K562 (cell line): ENCODE results near the gene GART. TPM values are rescaled to one million over a fixed set of nuclear protein-coding genes. Genes with fewer than 3 reads are reported as not detected.
A peak's percentile ranks its signal among the peaks of the same experiment; 100 is the strongest.

Source experiments
- ATAC-seq: fragments of 200-7000 bp; cut with Tn5 transposase; 3 replicates; pipeline ENCODE4 v1.9.1; 2020; ENCODE audit warnings: moderate library complexity
- BruUV-seq: library from RNA; stranded (reverse); fragments of 400-500 nt; replicated peaks from 2 replicates; lab custom pipeline; 2021; lab: Mats Ljungman, UMichigan
- CTCF ChIA-PET: fragments of 300-600 bp; formaldehyde crosslinking; extraction: SDS; loops from one replicate; lab custom pipeline; 2021; ENCODE audit warnings: low intra/inter-chr PET ratio; lab: Yijun Ruan, JAX
- POLR2A ChIA-PET: fragments of 300-600, 350-650 bp; sonication (Branson Sonifier 250); formaldehyde crosslinking; extraction: SDS; loops from one replicate; lab custom pipeline; 2021; ENCODE audit warnings: antibody characterized with exemption, inconsistent platforms; lab: Yijun Ruan, JAX
- DNase-seq, 4 experiments: peaks; one replicate each; pipeline versions ENCODE4 v3.0.0 to v3.0.0-alpha.2; 2011 to 2018; ENCODE audit warnings: low spot score in 3 of 4, mixed read lengths in 3 of 4; ENCODE audit errors: extremely low read depth in 1 of 4
- FAIRE-seq: peaks from 2 replicates; lab custom pipeline; 2011; peaks lifted over from hg19 to GRCh38; lab: Jason Lieb, UNC
- H2AFZ ChIP-seq: 2 replicates; pipeline ENCODE4 v1.6.0; 2011; ENCODE audit warnings: low read depth, low read length, control low read depth, inconsistent platforms
- H3K27ac ChIP-seq: fragments of 200-600 bp; 3 replicates; pipeline ENCODE4 v1.8.0; 2011; ENCODE audit warnings: low read depth, mild to moderate bottlenecking, control low read depth, inconsistent platforms, low read length, moderate library complexity, mixed read lengths; ENCODE audit errors: extremely low read depth
- H3K27me3 ChIP-seq, 2 experiments: fragments of 300-600 bp in 1 of 2; 2 replicates in 1 of 2; 3 replicates in 1 of 2; pipeline versions ENCODE4 v1.6.0 to v1.8.0; 2011; ENCODE audit warnings: inconsistent platforms in 2 of 2, low read length in 2 of 2, mild to moderate bottlenecking in 1 of 2, mixed read lengths in 1 of 2, moderate library complexity in 1 of 2; ENCODE audit not compliant: control insufficient read depth in 2 of 2, insufficient read depth in 2 of 2
- H3K36me3 ChIP-seq: fragments of 300-600 bp; 3 replicates; pipeline ENCODE4 v1.8.0; 2011; ENCODE audit warnings: mild to moderate bottlenecking, low read length, inconsistent platforms; ENCODE audit not compliant: control insufficient read depth, insufficient read depth
- H3K4me1 ChIP-seq, 2 experiments: fragments of 200-600 bp in 1 of 2; replicated peaks in 1 of 2; 2 replicates in 1 of 2; 3 replicates in 1 of 2; pipeline versions ENCODE4 v1.5.1 to v1.8.0; 2011; ENCODE audit warnings: inconsistent platforms in 2 of 2, low read length in 2 of 2, mild to moderate bottlenecking in 1 of 2, mixed read lengths in 1 of 2, moderate library complexity in 1 of 2; ENCODE audit not compliant: control insufficient read depth in 2 of 2, insufficient read depth in 2 of 2
- H3K4me2 ChIP-seq: 2 replicates; pipeline ENCODE4 v1.6.1; 2011; ENCODE audit warnings: low read length, control low read depth, inconsistent platforms, mixed read lengths; ENCODE audit not compliant: insufficient read depth
- H3K4me3 ChIP-seq: fragments of 200-600 bp; sonication (generic), shearing (Covaris generic); 2 replicates; pipeline ENCODE4 v1.5.1; 2016; ENCODE audit warnings: control low read depth, inconsistent platforms
- H3K79me2 ChIP-seq: fragments of 200-600 bp; 3 replicates; pipeline ENCODE4 v1.8.0; 2011; ENCODE audit warnings: low read length, inconsistent platforms; ENCODE audit not compliant: control insufficient read depth, insufficient read depth
- H3K9ac ChIP-seq, 2 experiments: 2 replicates each; pipeline versions ENCODE4 v1.6.0 to v1.6.1; 2011; ENCODE audit warnings: low read depth in 2 of 2, low read length in 2 of 2, control low read depth in 1 of 2, inconsistent platforms in 1 of 2, mild to moderate bottlenecking in 1 of 2, mixed read lengths in 1 of 2; ENCODE audit not compliant: insufficient read depth in 1 of 2
- H3K9me1 ChIP-seq: one replicate; pipeline ENCODE4 v1.6.0; 2011; ENCODE audit warnings: inconsistent platforms, mild to moderate bottlenecking, low read length, moderate library complexity; ENCODE audit not compliant: control insufficient read depth, insufficient read depth
- H3K9me3 ChIP-seq: replicated peaks from 2 replicates; pipeline ENCODE4 v1.5.1; 2011; ENCODE audit warnings: low read depth, low read length, inconsistent platforms; ENCODE audit not compliant: control insufficient read depth, insufficient read depth
- H4K20me1 ChIP-seq: replicated peaks from 2 replicates; pipeline ENCODE4 v1.6.1; 2011; ENCODE audit warnings: low read length, inconsistent platforms, mixed read lengths; ENCODE audit not compliant: control insufficient read depth, insufficient read depth
- GATA2 ChIP-seq: sonication (generic); formaldehyde crosslinking; IDR thresholded peaks from 2 replicates; pipeline ENCODE4 v1.4.0; 2020; ENCODE audit warnings: mild to moderate bottlenecking, missing genetic modification reagents
- MBD1 ChIP-seq: fragments of 250-450 bp; sonication (Bioruptor Pico); IDR thresholded peaks from 2 replicates; pipeline ENCODE4 v1.8.0; 2022; ENCODE audit warnings: inconsistent platforms
- PML ChIP-seq: IDR thresholded peaks from 2 replicates; pipeline ENCODE4 v1.6.1; 2012; ENCODE audit warnings: low read length, inconsistent platforms
- POLR2A ChIP-seq: fragments of 450-650 bp; conservative IDR thresholded peaks from 2 replicates; pipeline ENCODE4 v1.6.1; 2016
- POLR2AphosphoS2 ChIP-seq: IDR thresholded peaks from 2 replicates; pipeline ENCODE4 v1.6.1; 2012; ENCODE audit warnings: low read length, improper control_type of control experiment
- POLR2B ChIP-seq: fragments of 450-650 bp; IDR thresholded peaks from 2 replicates; pipeline ENCODE4 v1.6.1; 2018; ENCODE audit warnings: low read depth; ENCODE audit not compliant: partially characterized antibody
- SUPT5H ChIP-seq: fragments of 450-650 bp; IDR thresholded peaks from 2 replicates; pipeline ENCODE4 v1.6.1; 2016
- TFE3 ChIP-seq: fragments of 450-650 bp; formaldehyde crosslinking; IDR thresholded peaks from 2 replicates; pipeline ENCODE4 v1.4.0; 2020; ENCODE audit warnings: mild to moderate bottlenecking, mixed read lengths
- ZNF140 ChIP-seq: fragments of 250-450 bp; sonication (Bioruptor Pico); IDR thresholded peaks from 2 replicates; pipeline ENCODE4 v1.8.0; 2021; ENCODE audit warnings: moderate library complexity, mild to moderate bottlenecking, inconsistent platforms
- WGBS: fragments of 100-300 bp; shearing (Covaris generic); methylation state at CpG from one replicate; pipeline ENCODE4 v1.1.6; 2016; ENCODE audit warnings: low coverage, mixed read lengths; ENCODE audit not compliant: insufficient coverage; ENCODE audit errors: missing lambda C conversion rate; 5-methylcytosine and 5-hydroxymethylcytosine counted together
- in situ Hi-C: fragments of 300-500 bp; cut with MboI; formaldehyde crosslinking; loops from 4 replicates; pipeline ENCODE4 v1.15.0; 2018; ENCODE audit warnings: inconsistent platforms, mixed read lengths
- intact Hi-C: fragments of 100-400 bp; cut with micrococcal nuclease; formaldehyde crosslinking; loops from 2 replicates; pipeline ENCODE4 v1.14.2; 2022
- polyA plus RNA-seq, 8 experiments: library from polyadenylated mRNA; depleted of rRNA in 4 of 8; stranded (reverse) in 5 of 8; unstranded in 3 of 8; fragments of >200 nt; fragmentation: Nextera tagmentation in 2 of 8; fragmentation: Illumina TruSeq in 1 of 8; extraction: Ambion mirVana in 2 of 8; extraction: Trizol in 1 of 8; gene quantifications; 2 replicates each; pipeline versions ENCODE4 v1.2.1 to v1.2.3, GENCODE V29; 2011 to 2014; ENCODE audit warnings: inconsistent platforms in 1 of 8, missing spikeins in 1 of 8
- total RNA-seq, 7 experiments: library from RNA; depleted of rRNA in 6 of 7; stranded (reverse); fragments of >200 nt in 6 of 7; fragmentation: Illumina TruSeq in 2 of 7; extraction: Trizol in 2 of 7; gene quantifications; 2 replicates each; pipeline versions ENCODE4 v1.2.1 to v1.2.3, GENCODE V29; 2011 to 2021; ENCODE audit warnings: low replicate concordance in 1 of 7

The GART gene
- total and polyA plus RNA-seq, 9 of the 15 experiments (the other 6 are each of a cell fraction or from before 2014, with no cell fraction given), result 141 to 429 (median 349) TPM

- no TSS peak for BruUV-seq
- CTCF ChIA-PET, result no interaction called here
These were observed 36.3 kb upstream of the GART start for GRCh38 chr21:33578214-33578613.

More at GRCh38 chr21:33578214-33578613, 36.3 kb upstream of the GART start:
- no peak overlapping the region for H3K4me2 ChIP-seq
- POLR2A ChIA-PET, result interaction anchor here (1.3 kb wide), 1 partner anchor 317 kb away, joined by 4 read pairs; no protein-coding TSS in a partner anchor
- WGBS, result 97% methylated on average over 2 of the region's 2 CpGs
- no peak overlapping the region for H3K27ac ChIP-seq
- in situ Hi-C loops (no loop called here), intact Hi-C loops (no loop called here)
- no peaks in the 10 kb centered on the region for H3K9me1 ChIP-seq
- DNase-seq (no peak), ATAC-seq (no peak), FAIRE-seq (peak; percentile 51)
- H3K4me3 ChIP-seq, result no peak overlapping the region
- H2AFZ ChIP-seq, result no peak overlapping the region
- H3K9ac ChIP-seq, result no peak overlapping the region
- H3K79me2 ChIP-seq, result no peaks in the 10 kb centered on the region; the same call in 2 of the 3 replicates
- no peaks in the 10 kb centered on the region for H3K27me3 ChIP-seq
- H3K4me1 ChIP-seq, result no peaks in the 10 kb centered on the region; a peak in 1 of 5 replicates
- H3K9me3 ChIP-seq, result no peaks in the 10 kb centered on the region
- H4K20me1 ChIP-seq, result no peaks in the 10 kb centered on the region
- H3K36me3 ChIP-seq, result peaks cover 92% of the 10 kb centered on the region
- peak; percentile 64; the same call in 1 of the 2 replicates for TF ChIP-seq POLR2AphosphoS2
- TF ChIP-seq GATA2, result no peak
- TF ChIP-seq POLR2B, result peak; percentile 5
- TF ChIP-seq TFE3 (CRISPR knock-in tag), result no peak
- TF ChIP-seq MBD1 (CRISPR knock-in tag), result no peak
- 0 out of 2 replicates have a peak, but pooled peaks have one; percentile 8 for TF ChIP-seq PML
- TF ChIP-seq POLR2A, result peak; percentile 35
- TF ChIP-seq ZNF140 (CRISPR knock-in tag), result no peak
- peak; percentile 29; the same call in 1 of the 2 replicates for TF ChIP-seq SUPT5H
